GM19328 (cell line): ENCODE measurements around the gene ADGRG4.
"Not testable (repeated sequence)": the region's sequence is repeated elsewhere in the genome, so short reads cannot be mapped to it uniquely, and the experiment has no call there.

Experiments used
- ATAC-seq: cut with Tn5 transposase; IDR thresholded peaks from one replicate; pipeline ENCODE4 v1.9.1; 2021; ENCODE audit warnings: mild to moderate bottlenecking, moderate library complexity; ENCODE audit not compliant: unreplicated experiment

The ADGRG4 gene, protein sequence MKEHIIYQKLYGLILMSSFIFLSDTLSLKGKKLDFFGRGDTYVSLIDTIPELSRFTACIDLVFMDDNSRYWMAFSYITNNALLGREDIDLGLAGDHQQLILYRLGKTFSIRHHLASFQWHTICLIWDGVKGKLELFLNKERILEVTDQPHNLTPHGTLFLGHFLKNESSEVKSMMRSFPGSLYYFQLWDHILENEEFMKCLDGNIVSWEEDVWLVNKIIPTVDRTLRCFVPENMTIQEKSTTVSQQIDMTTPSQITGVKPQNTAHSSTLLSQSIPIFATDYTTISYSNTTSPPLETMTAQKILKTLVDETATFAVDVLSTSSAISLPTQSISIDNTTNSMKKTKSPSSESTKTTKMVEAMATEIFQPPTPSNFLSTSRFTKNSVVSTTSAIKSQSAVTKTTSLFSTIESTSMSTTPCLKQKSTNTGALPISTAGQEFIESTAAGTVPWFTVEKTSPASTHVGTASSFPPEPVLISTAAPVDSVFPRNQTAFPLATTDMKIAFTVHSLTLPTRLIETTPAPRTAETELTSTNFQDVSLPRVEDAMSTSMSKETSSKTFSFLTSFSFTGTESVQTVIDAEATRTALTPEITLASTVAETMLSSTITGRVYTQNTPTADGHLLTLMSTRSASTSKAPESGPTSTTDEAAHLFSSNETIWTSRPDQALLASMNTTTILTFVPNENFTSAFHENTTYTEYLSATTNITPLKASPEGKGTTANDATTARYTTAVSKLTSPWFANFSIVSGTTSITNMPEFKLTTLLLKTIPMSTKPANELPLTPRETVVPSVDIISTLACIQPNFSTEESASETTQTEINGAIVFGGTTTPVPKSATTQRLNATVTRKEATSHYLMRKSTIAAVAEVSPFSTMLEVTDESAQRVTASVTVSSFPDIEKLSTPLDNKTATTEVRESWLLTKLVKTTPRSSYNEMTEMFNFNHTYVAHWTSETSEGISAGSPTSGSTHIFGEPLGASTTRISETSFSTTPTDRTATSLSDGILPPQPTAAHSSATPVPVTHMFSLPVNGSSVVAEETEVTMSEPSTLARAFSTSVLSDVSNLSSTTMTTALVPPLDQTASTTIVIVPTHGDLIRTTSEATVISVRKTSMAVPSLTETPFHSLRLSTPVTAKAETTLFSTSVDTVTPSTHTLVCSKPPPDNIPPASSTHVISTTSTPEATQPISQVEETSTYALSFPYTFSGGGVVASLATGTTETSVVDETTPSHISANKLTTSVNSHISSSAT (N-terminal part only)

DNA sequence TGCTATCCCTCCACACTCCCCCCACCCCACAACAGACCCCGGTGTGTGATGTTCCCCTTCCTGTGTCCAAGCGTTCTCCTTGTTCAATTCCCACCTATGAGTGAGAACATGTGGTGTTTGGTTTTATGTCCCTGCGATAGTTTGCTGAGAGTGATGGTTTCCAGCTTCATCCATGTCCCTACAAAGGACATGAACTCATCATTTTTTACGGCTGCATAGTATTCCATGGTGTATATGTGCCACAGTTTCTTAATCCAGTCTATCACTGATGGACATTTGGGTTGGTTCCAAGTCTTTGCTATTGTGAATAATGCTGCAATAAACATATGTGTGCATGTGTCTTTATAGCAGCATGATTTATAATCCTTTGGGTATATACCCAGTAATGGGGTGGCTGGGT, at the start of gene ADGRG4:
TSS of gene ADGRG4 (plus strand) at position 243 of the 400 bp plus-strand sequence. CDS start 7,815 bp downstream, outside the sequence.
- ATAC-seq: not testable (repeated sequence)

DNA sequence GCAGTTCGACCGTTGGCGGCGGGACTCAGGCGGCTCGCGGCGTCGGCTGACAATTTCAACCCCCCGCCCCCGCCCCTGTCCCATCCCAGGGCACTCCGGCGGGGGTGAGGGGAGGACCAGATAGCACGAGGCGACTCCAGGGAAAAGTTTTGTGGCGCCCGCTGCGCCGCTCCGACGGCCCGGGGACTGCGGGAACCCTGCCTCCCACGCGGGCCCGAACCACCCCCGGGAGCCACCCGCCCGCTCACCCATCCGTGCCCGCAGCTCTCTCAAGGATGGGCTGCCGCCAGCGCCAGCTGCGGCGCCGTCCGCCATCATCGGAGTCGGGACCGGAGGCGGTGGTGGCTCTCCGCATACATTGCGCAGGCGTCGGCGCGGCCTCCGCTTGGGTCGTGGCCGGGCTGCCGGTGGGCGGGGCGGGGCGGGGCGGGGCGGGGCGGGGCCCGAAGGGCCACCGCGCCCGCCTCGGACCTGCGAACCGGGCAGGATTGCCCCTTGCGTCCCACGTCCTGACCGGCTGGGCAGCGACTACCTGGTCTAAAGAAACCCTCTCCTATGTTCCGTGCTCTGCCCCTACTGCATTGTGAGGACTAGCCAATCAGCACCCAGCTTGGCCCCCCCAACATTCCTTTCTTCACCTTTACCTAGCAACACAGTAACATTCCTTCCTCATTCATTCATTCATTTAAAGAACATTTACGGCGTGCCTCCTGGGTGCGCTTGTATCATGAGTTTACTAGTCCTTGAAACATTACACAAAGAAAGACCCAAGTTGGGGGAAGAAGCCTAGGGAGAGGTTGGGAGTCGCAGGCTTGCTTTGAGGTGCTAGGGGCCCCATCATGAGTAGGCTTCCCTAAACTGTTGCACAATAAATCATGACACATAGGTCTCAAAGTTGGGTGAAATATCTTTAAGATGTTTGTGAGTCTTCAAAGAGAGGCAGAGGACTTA, 49.4 kb upstream of the ADGRG4 start, which contains the start of gene MAP7D3:
TSS of gene MAP7D3 (minus strand) at position 360 of the 951 bp plus-strand sequence. CDS start at position 318, 42 bp downstream.
- ATAC-seq: peak; percentile 80

DNA sequence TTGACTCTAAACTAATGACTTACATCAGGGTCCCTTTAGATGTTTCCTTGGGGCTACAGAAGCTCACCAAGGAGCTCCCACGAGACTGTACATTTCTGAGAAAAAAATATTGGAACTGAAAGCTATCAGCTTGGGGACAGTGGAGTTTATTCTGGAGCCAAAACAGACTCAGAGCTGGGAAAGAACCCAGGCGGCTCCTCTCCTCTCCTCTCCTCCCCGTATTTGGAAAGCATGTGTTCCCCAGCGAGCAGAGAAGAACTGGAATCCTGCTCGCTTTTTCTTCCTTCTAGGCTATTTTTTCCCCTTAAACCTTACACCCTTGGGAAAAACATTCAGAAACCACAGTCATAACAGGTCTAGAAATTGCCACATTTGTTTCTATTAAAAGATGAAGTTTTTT, 45.2 kb upstream of the ADGRG4 start:
- ATAC-seq: no peak

DNA sequence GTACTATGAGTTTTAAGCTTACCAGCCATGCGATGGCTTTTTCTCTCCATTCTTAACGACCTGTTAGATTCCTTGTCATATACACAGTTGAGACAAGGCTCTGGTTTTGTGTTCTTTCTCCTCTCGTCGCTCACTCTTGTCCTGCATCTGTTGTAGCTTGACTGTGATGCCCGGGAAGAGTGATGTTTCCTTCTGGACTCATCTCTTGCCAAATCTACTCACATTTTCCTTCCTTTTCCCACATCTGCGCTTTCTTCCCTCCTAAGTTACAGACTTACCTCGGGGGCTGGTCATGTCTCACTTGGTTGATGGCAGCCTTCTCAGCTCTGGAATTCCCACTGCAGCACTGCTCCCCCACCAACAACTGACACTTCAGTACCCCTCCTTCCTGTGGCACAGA, 44.7 kb upstream of the ADGRG4 start:
- no peak for ATAC-seq

DNA sequence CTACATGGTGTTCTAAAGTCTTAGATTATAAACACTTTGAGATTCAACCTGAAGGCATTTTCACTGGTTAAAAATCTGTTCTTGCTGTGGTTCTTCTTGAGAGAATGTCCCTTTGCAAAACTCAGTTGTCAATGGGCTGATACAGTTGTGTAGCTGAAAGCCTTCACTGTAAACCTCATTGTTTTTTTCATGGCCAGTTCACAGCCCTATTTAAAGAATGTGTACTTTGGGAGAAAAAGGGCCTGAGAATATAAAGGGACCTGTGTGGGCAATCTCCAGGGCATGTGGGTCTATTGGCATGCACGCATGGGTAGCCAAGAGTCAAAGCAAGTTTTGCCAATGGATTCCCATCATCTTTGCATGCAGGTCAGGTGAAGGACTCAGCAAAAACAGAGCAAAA, 41.8 kb upstream of the ADGRG4 start:
- ATAC-seq: no peak

DNA sequence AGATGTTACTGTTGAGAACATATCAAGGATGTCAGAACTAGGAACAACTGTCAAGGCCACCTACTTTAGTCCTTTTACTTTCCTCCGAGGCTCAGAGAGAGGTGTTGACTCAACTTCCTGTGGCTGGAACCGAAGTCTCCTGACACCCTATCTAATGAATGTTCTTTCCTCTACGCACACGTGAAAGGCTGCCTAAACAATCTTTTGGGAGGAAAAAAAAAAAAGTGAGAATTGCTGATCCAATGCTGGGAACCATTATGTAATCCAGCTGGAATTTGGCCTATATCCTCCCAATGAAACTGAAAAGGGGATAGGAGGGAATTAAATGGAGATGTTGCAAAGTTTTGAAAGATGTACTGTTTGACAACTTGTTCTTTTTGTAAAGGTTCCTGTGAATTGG, 41.2 kb upstream of the ADGRG4 start:
- ATAC-seq: no peak

DNA sequence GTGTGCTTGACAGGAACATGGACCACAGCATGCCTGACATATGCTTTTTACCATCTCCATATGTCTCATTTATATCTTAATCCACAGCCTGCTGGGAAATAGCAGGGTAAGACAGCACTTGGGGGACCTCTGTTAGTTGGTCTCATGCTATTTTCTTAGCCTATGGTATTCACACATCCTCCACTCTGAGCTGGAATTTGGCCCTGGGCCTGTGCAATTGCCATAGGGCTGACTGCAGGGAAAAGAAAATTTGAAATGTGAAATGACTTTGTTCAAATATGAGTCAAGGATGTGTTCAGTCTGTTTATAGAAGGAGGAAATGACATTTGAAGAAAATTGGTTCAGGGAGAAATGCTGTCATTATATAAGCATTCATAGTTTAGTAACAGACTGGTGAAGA, 40.0 kb upstream of the ADGRG4 start:
- ATAC-seq: no peak

DNA sequence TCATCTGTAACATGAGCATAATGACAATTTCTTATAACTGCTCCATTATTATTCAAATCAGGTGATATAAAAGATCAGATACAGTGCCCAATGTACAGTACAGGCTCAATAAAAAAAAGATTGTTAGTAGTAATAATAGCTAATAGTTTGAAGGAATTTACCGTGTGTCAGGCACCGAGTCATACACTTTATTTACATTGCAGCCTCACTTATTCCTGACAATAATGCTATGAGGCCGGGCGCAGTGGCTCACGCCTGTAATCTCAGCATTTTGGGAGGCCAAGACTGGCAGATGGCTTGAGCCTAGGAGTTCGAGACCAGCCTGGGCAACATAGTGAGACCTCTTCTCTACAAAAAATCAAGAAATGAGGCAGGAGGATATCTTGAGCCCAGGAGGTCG, 39.4 kb upstream of the ADGRG4 start:
- ATAC-seq: no peak

DNA sequence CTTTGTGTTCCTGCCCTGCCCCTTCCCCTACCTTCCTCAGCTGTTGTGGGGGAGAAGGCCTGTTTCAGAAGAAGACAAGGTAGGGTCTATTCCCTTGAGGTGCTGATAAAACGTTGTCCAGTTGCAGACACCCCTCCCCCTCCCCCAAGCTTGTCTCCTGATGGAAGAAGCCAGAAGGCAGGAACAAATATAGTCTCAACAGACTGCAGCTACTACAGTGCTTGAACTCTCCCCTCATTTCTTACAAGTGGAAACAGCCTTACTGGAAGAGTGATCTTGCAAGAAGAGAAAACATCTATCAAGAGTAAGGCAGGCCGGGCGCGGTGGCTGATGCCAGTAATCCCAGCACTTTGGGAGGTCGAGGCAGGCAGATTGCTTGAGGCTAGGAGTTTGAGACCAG, 38.5 kb upstream of the ADGRG4 start:
- ATAC-seq: no peak

DNA sequence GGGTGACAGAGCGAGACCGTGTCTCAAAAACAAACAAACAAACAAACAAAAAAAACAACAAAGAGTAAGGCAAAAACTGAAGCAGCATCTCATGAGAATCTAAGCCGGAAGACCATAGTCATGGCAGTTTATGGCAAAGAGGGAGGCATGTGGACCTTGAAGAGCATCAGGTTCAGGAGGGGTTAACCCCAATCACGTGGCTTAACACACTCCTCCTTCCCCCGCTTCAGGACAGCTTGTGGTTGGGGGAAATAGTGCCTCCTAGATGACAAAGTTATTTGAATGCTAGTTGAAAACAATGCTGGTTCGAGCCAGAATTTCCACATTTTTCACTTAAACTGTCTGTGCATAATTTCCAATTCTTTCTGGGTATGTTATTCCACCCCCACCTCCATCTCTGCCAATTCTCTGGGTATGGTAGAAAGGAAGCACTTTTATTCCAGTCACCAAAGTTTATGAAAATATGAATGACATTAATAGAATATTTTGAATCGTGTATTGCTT, 37.9 kb upstream of the ADGRG4 start:
- no peak for ATAC-seq

DNA sequence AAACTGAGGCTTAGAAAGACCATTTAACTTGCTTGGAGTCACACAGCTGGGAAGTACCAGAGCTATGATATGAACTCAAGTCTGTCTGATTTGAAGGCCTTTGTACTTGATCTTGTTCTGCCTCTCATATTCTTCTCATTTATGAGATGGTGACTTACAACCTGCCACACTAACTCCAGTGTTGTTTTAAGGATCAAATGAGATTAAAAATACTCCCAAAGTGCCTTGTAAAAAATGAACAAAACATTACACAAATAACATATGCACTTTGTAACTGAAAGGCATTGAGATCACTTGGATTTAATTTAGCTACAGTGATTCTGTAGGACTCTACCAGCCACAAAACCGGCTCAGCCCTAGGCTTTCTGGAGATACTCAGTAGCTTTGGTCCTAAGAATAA, 33.9 kb upstream of the ADGRG4 start:
- no peak for ATAC-seq

DNA sequence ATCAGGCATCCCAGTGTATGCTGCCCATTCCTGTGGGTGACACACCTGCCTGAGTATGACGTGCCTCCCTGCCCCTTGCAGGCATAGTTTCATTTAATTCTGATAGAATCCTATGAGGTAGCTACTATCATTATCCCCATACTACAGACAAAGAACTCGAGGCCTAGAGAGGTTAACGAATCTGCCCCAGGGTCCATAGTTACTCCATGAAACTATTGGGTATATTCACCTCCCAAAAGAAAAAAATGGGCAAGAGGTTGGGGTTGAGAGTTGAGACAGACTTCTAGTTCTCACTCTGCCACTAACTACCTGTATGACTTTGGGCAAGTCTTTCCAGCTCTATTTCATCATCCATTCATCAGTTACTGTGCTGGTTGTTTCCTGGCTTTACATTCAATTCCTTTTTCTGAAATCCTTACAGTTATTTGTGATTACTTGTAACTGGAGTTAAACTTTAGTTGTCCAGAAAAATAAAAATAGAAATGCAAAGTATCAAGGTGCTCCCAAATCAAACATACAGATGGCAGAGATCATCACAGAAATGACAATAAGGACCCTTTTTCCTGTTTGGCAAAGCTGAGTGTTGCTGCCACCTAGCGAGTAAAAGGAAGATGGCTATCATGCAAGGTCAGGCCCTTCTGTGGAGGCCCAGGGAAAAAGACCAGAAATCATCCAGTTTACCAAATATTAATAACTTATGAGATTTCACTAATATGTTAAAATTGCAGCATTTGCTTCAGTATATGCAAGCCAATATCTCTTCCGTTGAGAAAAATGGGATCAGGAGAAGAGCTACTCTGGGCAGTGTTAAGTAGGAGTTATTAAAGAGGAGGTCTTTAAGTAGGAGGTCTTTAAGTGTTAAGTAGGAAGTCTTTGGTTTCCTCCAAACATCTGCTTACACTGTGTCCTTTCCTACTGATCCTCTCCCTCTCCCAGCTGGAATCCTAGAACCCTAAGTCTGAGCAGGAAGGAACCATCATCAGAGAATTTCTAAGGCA, 32.4 kb upstream of the ADGRG4 start:
- ATAC-seq: peak; percentile 53

DNA sequence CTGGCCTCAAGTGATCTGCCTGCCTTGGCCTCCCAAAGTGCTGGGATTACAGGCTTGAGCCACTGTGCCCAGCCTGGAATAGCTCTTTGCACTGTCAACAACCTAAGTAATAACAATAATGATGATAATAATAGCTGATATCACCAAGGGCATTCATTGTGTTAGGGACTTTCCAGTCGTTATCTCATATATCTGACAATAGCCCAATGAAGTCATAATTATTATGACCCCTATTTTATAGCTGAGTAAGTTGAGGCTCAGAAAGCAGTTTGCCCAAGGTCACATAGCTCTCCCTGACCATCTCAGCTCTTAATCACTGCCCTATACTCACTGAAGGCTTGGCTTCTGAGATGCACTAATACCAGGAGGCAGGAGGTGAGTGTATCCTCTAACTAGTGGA, 30.8 kb upstream of the ADGRG4 start:
- no peak for ATAC-seq

DNA sequence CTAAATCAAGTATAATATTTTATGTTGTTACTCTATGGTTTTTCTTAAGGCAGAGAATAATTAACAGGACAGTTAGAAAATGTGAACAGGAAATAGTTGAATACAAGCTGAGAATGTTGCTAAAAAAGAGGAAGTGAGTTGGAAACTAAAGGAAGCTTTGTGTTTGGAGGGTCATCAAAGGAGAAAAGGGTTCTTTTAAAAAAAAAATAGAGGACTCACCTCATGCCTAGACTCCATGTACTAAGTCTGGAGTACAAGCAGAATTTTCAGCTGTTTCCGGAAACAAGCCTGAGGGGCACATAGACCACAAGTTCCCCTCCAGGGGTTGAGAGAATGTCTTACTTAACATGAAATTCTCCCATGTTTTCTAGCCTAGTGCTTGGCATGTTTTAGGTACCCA, 29.5 kb upstream of the ADGRG4 start:
- ATAC-seq: no peak

DNA sequence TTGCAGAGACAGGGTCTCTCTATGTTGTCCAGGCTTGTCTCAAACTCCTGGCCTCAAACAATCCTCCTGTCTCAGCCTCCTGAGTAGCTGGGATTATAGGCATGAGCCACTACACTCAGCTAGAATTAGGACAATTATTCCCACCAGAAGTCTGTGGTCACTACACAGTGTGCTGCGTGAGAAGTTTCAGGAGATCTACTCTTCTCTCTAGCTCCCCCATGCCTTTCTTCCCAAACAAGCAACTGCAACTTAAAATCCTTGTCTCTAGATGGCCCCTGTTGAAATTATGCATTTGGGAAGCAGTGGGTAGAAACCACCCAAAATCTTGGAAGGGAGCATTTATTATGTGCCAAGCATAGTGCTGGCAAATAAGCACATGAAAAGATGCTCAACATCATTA, 28.4 kb upstream of the ADGRG4 start:
- no peak for ATAC-seq

DNA sequence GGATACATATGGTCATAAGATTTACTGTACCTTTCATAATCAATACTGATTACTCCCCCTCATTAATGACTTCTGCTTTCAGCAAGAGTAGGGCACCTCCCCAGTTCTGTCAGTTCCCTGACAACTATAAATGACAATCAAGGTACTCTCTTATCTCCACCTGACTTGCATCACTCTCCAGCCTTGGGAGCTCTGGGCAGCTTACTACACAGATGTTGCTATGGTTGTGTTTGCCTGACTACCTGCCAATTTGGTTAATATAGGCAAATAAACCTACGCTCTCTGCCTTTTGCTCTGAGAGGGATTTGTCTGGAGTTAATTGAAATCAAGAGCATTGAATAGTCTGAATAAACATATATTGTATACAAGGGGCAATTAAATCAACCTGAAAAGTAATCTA, 26.8 kb upstream of the ADGRG4 start:
- no peak for ATAC-seq

DNA sequence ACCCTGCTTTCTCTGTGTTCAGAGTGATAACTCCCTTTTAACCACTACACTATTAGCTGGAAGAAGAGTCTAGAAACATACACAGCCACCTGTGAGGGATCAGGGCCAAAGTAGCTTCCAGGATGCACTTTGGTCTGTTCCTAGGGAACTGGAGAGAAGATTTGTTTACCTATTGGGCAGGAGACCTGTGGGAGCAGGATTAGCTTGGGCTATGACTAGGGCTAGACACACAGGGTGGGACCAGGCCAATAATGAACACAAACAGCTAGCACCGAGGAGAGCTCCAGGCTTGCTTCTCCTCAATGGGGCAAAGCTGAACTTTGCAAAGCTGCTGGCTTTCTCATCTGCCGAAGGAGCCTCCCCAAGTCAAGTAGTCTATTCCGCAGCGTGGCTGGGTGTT, 25.2 kb upstream of the ADGRG4 start:
- no peak for ATAC-seq

DNA sequence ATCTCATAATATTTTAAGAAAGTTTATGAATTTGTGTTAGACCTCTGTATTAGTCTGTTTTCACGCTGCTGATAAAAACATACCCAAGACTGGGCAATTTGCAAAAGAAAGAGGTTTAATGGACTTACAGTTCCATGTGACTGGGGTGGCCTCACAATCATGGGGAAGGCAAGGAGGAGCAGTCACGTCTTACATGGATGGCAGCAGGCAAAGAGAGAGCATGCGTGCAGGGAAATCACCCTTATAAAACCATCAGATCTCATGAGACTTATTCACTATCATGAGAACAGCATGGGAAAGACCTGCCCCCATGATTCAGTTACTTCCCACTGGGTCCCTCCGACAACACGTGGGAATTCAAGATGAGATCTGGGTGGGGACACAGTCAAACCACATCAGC, 14.4 kb upstream of the ADGRG4 start:
- not testable (repeated sequence) for ATAC-seq

DNA sequence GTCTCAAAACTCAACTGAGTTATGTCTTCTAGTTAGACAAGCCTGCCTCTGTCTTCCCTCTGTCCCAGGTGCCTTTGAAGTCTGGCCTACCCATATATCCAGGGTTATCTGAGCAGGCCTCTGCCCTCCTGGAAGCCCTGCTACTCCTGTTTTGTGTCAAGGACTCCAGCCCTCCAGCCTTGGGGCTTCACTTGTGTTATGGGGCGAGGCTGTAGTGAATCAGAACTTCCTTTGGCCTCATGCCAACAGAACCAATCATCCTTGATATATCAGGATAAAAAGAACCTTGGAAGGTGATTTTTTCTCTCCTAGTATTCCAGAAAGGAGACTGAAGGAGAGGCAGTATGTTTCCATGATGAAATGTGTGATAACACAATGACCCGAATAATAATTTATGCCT, 8.9 kb upstream of the ADGRG4 start:
- no peak for ATAC-seq
